H1 (cell line): ENCODE results near the gene DCTN3. TPM values are rescaled to one million over a fixed set of nuclear protein-coding genes. Genes with fewer than 3 reads are reported as not detected.

Experiments
- CTCF ChIA-PET: fragments of 300-600 bp; sonication (Branson Sonifier 250); formaldehyde crosslinking; loops from one replicate; lab custom pipeline; 2021; ENCODE audit not compliant: partially characterized antibody; lab: Charles Lee
- POLR2A ChIA-PET: fragments of 300-600 bp; sonication (Branson Sonifier 250); formaldehyde crosslinking; loops from one replicate; lab custom pipeline; 2021; ENCODE audit warnings: inconsistent platforms; ENCODE audit not compliant: partially characterized antibody; lab: Charles Lee
- DNase-seq, 2 experiments: peaks; one replicate each; pipeline versions ENCODE4 v3.0.0 to v3.0.0-alpha.2; 2010 to 2022; ENCODE audit warnings: low spot score in 2 of 2, low read depth in 1 of 2, mixed read lengths in 1 of 2
- FAIRE-seq: peaks from 2 replicates; lab custom pipeline; 2011; peaks lifted over from hg19 to GRCh38; lab: Jason Lieb, UNC
- H2AFZ ChIP-seq: 2 replicates; pipeline ENCODE4 v1.8.1; 2012; ENCODE audit warnings: low read length, inconsistent platforms
- H2AK5ac ChIP-seq: 2 replicates; pipeline ENCODE4 v1.6.1; 2013; ENCODE audit warnings: low read depth, low read length
- H2BK120ac ChIP-seq: replicated peaks from 2 replicates; pipeline ENCODE3; 2013; ENCODE audit warnings: low read depth, low read length, inconsistent platforms
- H2BK12ac ChIP-seq: 2 replicates; pipeline ENCODE4 v1.6.1; 2013; ENCODE audit warnings: low read depth, low read length
- H2BK15ac ChIP-seq: 2 replicates; pipeline ENCODE4 v1.6.1; 2013; ENCODE audit warnings: low read length
- H2BK20ac ChIP-seq: 2 replicates; pipeline ENCODE4 v1.6.1; 2013; ENCODE audit warnings: low read length
- H2BK5ac ChIP-seq: 2 replicates; pipeline ENCODE4 v1.6.1; 2013; ENCODE audit warnings: low read depth, low read length
- H3K14ac ChIP-seq: 2 replicates; pipeline ENCODE4 v1.6.1; 2013; ENCODE audit warnings: inconsistent platforms; ENCODE audit not compliant: insufficient read length
- H3K18ac ChIP-seq: 2 replicates; pipeline ENCODE4 v1.6.1; 2013; ENCODE audit warnings: low read length; ENCODE audit errors: extremely low read depth
- H3K23ac ChIP-seq: 2 replicates; pipeline ENCODE4 v1.6.1; 2013; ENCODE audit warnings: inconsistent platforms; ENCODE audit not compliant: insufficient read length
- H3K23me2 ChIP-seq: 2 replicates; pipeline ENCODE4 v1.6.1; 2013; ENCODE audit warnings: low read depth, low read length
- H3K27ac ChIP-seq: 2 replicates; pipeline ENCODE4 v1.6.1; 2011; ENCODE audit warnings: low read depth, low read length, inconsistent platforms
- H3K27me3 ChIP-seq, 4 experiments: replicated peaks in 1 of 4; 1 replicate in 1 of 4; 2 replicates in 3 of 4; pipeline versions ENCODE4 v1.6.1 to v1.8.1; 2011 to 2013; ENCODE audit warnings: low read length in 3 of 4, mild to moderate bottlenecking in 3 of 4, inconsistent platforms in 2 of 4, mixed read lengths in 2 of 4, moderate library complexity in 1 of 4; ENCODE audit not compliant: control insufficient read depth in 3 of 4, insufficient read depth in 3 of 4; ENCODE audit errors: extremely low read depth in 1 of 4
- H3K36me3 ChIP-seq, 4 experiments: 2 replicates each; pipeline versions ENCODE4 v1.6.1 to v1.8.1; 2011 to 2013; ENCODE audit warnings: mild to moderate bottlenecking in 4 of 4, low read length in 3 of 4, moderate library complexity in 2 of 4, control low read depth in 1 of 4, inconsistent platforms in 1 of 4; ENCODE audit not compliant: insufficient read depth in 4 of 4, control insufficient read depth in 2 of 4
- H3K4ac ChIP-seq: replicated peaks from 2 replicates; pipeline ENCODE3; 2013; ENCODE audit warnings: low read length, low read depth, mixed read lengths, inconsistent platforms; ENCODE audit not compliant: insufficient read length
- H3K4me1 ChIP-seq, 4 experiments: replicated peaks in 1 of 4; 1 replicate in 1 of 4; 2 replicates in 3 of 4; pipeline versions ENCODE4 v1.6.1 to v1.8.1; 2011 to 2013; ENCODE audit warnings: low read length in 3 of 4, inconsistent platforms in 2 of 4, mixed read lengths in 1 of 4; ENCODE audit not compliant: insufficient read depth in 4 of 4, control insufficient read depth in 3 of 4
- H3K4me2 ChIP-seq, 2 experiments: 2 replicates each; pipeline versions ENCODE4 v1.6.1 to v1.8.1; 2011 to 2013; ENCODE audit warnings: low read depth in 2 of 2, low read length in 2 of 2, control low read depth in 1 of 2, inconsistent platforms in 1 of 2, mild to moderate bottlenecking in 1 of 2; ENCODE audit not compliant: insufficient read depth in 1 of 2
- H3K4me3 ChIP-seq, 4 experiments: fragments of 200-600, 300-600 bp in 1 of 4; sonication (generic), shearing (Covaris generic), sonication (Bioruptor Twin) in 1 of 4; 2 replicates each; pipeline versions ENCODE4 v1.5.1 to v1.8.1; 2011 to 2016; ENCODE audit warnings: low read length in 4 of 4, low read depth in 3 of 4, control low read depth in 2 of 4, inconsistent platforms in 2 of 4, mild to moderate bottlenecking in 2 of 4, mixed read lengths in 1 of 4, moderate library complexity in 1 of 4; ENCODE audit not compliant: insufficient read depth in 2 of 4; ENCODE audit errors: extremely low read depth in 1 of 4
- H3K56ac ChIP-seq: replicated peaks from 2 replicates; pipeline ENCODE3; 2013; ENCODE audit warnings: low read depth, mild to moderate bottlenecking, mixed read lengths, low read length, inconsistent platforms; ENCODE audit not compliant: insufficient read length
- H3K79me1 ChIP-seq: 2 replicates; pipeline ENCODE4 v1.6.1; 2013; ENCODE audit warnings: low read depth, low read length, control low read depth
- H3K79me2 ChIP-seq, 2 experiments: 2 replicates each; pipeline versions ENCODE4 v1.6.1 to v1.8.1; 2012 to 2013; ENCODE audit warnings: low read length in 2 of 2, mild to moderate bottlenecking in 2 of 2, inconsistent platforms in 1 of 2; ENCODE audit not compliant: insufficient read depth in 2 of 2, control insufficient read depth in 1 of 2
- H3K9ac ChIP-seq, 4 experiments: replicated peaks in 1 of 4; 1 replicate in 1 of 4; 2 replicates in 3 of 4; pipeline versions ENCODE4 v1.6.1 to v1.8.1; 2011 to 2013; ENCODE audit warnings: low read depth in 3 of 4, low read length in 3 of 4, control low read depth in 2 of 4, mild to moderate bottlenecking in 2 of 4, moderate library complexity in 2 of 4, inconsistent platforms in 1 of 4; ENCODE audit errors: extremely low read depth in 1 of 4
- H3K9me3 ChIP-seq, 2 experiments: 2 replicates each; pipeline versions ENCODE4 v1.6.1 to v1.8.1; 2012 to 2013; ENCODE audit warnings: mild to moderate bottlenecking in 2 of 2, moderate library complexity in 2 of 2, control low read depth in 1 of 2, inconsistent platforms in 1 of 2, low read depth in 1 of 2, low read length in 1 of 2, mixed read lengths in 1 of 2; ENCODE audit not compliant: insufficient read depth in 2 of 2
- H4K20me1 ChIP-seq, 2 experiments: replicated peaks in 1 of 2; 2 replicates each; pipeline versions ENCODE3 to v1.8.1; 2011 to 2013; ENCODE audit warnings: inconsistent platforms in 2 of 2, low read length in 2 of 2, mild to moderate bottlenecking in 1 of 2; ENCODE audit not compliant: insufficient read depth in 2 of 2, control insufficient read depth in 1 of 2
- H4K5ac ChIP-seq: 2 replicates; pipeline ENCODE4 v1.6.1; 2013; ENCODE audit warnings: low read length, low read depth, mixed read lengths, inconsistent platforms; ENCODE audit not compliant: insufficient read length
- H4K8ac ChIP-seq: 2 replicates; pipeline ENCODE4 v1.8.0; 2013; ENCODE audit warnings: mild to moderate bottlenecking, moderate library complexity, low read length, inconsistent platforms; ENCODE audit not compliant: insufficient read depth; ENCODE audit errors: extremely low read depth
- H4K91ac ChIP-seq: replicated peaks from 2 replicates; pipeline ENCODE3; 2013; ENCODE audit warnings: low read length, mixed read lengths, inconsistent platforms; ENCODE audit not compliant: insufficient read length
- CBX8 ChIP-seq: fragments of 300-800, 300-1000 bp; sonication (generic); IDR thresholded peaks from 2 replicates; pipeline ENCODE4 v1.7.1; 2016; ENCODE audit warnings: low read depth, low read length, borderline replicate concordance
- EZH2 ChIP-seq: fragments of 200-600 bp; sonication (generic); IDR thresholded peaks from 2 replicates; pipeline ENCODE4 v1.7.1; 2012; ENCODE audit warnings: low read depth, mild to moderate bottlenecking, moderate library complexity, low read length, inconsistent platforms; ENCODE audit not compliant: severe bottlenecking
- FOSL1 ChIP-seq: IDR thresholded peaks from 2 replicates; pipeline ENCODE4 v1.6.1; 2011; ENCODE audit warnings: mild to moderate bottlenecking, low read depth, low read length, moderate library complexity; ENCODE audit not compliant: insufficient read depth
- GABPA ChIP-seq: IDR thresholded peaks from 2 replicates; pipeline ENCODE4 v1.6.1; 2011; ENCODE audit warnings: mild to moderate bottlenecking, low read length, moderate library complexity, borderline replicate concordance; ENCODE audit not compliant: insufficient read depth
- HDAC6 ChIP-seq: IDR thresholded peaks from one replicate; pipeline ENCODE4 v1.7.1; 2012; ENCODE audit warnings: low read depth, mild to moderate bottlenecking, inconsistent platforms, low read length, moderate library complexity
- KDM5A ChIP-seq: fragments of 200-600 bp; IDR thresholded peaks from 2 replicates; pipeline ENCODE4 v1.7.1; 2012; ENCODE audit warnings: mild to moderate bottlenecking, low read length, inconsistent platforms, mixed read lengths
- RNF2 ChIP-seq: fragments of 200-900, 300-1000 bp; sonication (generic); IDR thresholded peaks from 2 replicates; pipeline ENCODE4 v1.7.1; 2016; ENCODE audit warnings: borderline replicate concordance, low read depth, mild to moderate bottlenecking, antibody characterized with exemption, low read length; ENCODE audit not compliant: poor library complexity, severe bottlenecking; ENCODE audit errors: missing control alignments
- SRF ChIP-seq: IDR thresholded peaks from 2 replicates; pipeline ENCODE4 v1.6.1; 2011; ENCODE audit warnings: mild to moderate bottlenecking, low read depth, low read length, moderate library complexity
- TAF7 ChIP-seq: optimal IDR thresholded peaks from 2 replicates; pipeline ENCODE3; 2011; ENCODE audit warnings: low read depth, mild to moderate bottlenecking, inconsistent platforms, low read length, moderate library complexity, borderline replicate concordance
- YY1 ChIP-seq: IDR thresholded peaks from 2 replicates; pipeline ENCODE4 v1.6.1; 2011; ENCODE audit warnings: low read depth, mild to moderate bottlenecking, low read length
- WGBS, 2 experiments: shearing (Covaris generic) in 1 of 2; methylation state at CpG; one replicate each; pipeline versions ENCODE4 v1.1.6 to v1.1.7; 2013 to 2015; ENCODE audit warnings: low lambda C conversion rate in 2 of 2, mixed read lengths in 2 of 2, inconsistent platforms in 1 of 2, low coverage in 1 of 2, missing lambda C conversion rate in 1 of 2; ENCODE audit not compliant: insufficient replicate concordance in 2 of 2, insufficient coverage in 1 of 2, insufficient read length in 1 of 2; ENCODE audit errors: extremely low coverage in 1 of 2, missing lambda C conversion rate in 1 of 2; 5-methylcytosine and 5-hydroxymethylcytosine counted together
- polyA plus RNA-seq, 7 experiments: library from polyadenylated mRNA; depleted of rRNA in 3 of 7; stranded (reverse) in 5 of 7; unstranded in 2 of 7; fragments of >200 nt in 5 of 7; fragments of 200-250 nt in 2 of 7; gene quantifications; 1 replicate in 5 of 7; 2 replicates in 1 of 7; 4 replicates in 1 of 7; pipeline versions ENCODE4 v1.2.1 to v1.2.3, GENCODE V29; 2011 to 2013; ENCODE audit warnings: missing spikeins in 2 of 7, mixed read lengths in 2 of 7
- total RNA-seq: library from RNA; stranded (reverse); fragmentation: NEBNext Ultra II Directional; extraction: Animal tissue kit (Norgen Biotek cat#: 25700); gene quantifications from 2 replicates; pipeline ENCODE4 v1.2.1, GENCODE V29; 2021
- TF ChIP-seq, protein P1 (sequence below): IDR thresholded peaks from 2 replicates; pipeline ENCODE4 v1.6.1; 2012; ENCODE audit warnings: inconsistent platforms

Gene DCTN3
- total and polyA plus RNA-seq, 2 of the 8 experiments (the other 6 are each of a cell fraction or from before 2014, with no cell fraction given) = 25.6 to 39.2 TPM

GRCh38 chr9:34658461-34658860, 38.2 kb upstream of the DCTN3 start:
- TF ChIP-seq RNF2 (no peak), GABPA (no peak), EZH2 (no peak), SRF (no peak), FOSL1 (no peak), KDM5A (no peak), YY1 (no peak), CBX8 (no peak), TAF7 (no peak), HDAC6 (no peak)
- TF ChIP-seq, protein P1, sequence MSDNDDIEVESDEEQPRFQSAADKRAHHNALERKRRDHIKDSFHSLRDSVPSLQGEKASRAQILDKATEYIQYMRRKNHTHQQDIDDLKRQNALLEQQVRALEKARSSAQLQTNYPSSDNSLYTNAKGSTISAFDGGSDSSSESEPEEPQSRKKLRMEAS = no peak
- Histone ChIP-seq H3K23me2 (no peaks in the 10 kb centered on the region), H3K18ac (no peak overlapping the region), H3K4me3 (no peak overlapping the region), H2AK5ac (no peak overlapping the region), H4K8ac (no peak overlapping the region), H3K14ac (no peak overlapping the region), H3K27ac (no peak overlapping the region), H2BK15ac (no peak overlapping the region), H4K91ac (no peak overlapping the region), H3K79me2 (no peaks in the 10 kb centered on the region), H2BK20ac (no peak overlapping the region), H3K27me3 (no peaks in the 10 kb centered on the region; a peak in 1 of 7 replicates), H2BK12ac (no peak overlapping the region), H4K20me1 (no peaks in the 10 kb centered on the region), H2BK120ac (no peak overlapping the region), H3K56ac (no peak overlapping the region), H3K9ac (no peak overlapping the region), H3K36me3 (no peaks in the 10 kb centered on the region), H2AFZ (no peak overlapping the region), H3K23ac (no peak overlapping the region), H2BK5ac (no peak overlapping the region), H3K79me1 (no peaks in the 10 kb centered on the region), H4K5ac (no peak overlapping the region), H3K4me1 (peaks cover under 1 to 8% (median 4%) of the 10 kb centered on the region in 4 experiments; a peak in 6 of 7 replicates), H3K4me2 (no peak overlapping the region), H3K9me3 (no peaks in the 10 kb centered on the region), H3K4ac (no peak overlapping the region)
- DNase-seq = no peak
- ChIA-PET POLR2A (interaction anchor here (7.7 to 12.8 kb wide), 2 partner anchors 9 to 24 kb away, joined by 92 to 127 read pairs; partner anchors contain the start of genes ARID3C, GALT, IL11RA and SIGMAR1), CTCF (interaction anchor here (1.0 to 15.2 kb wide), 3 partner anchors 17 to 57 kb away, joined by 3 to 277 read pairs (median 3); partner anchors contain the start of genes GALT and SIGMAR1)
- WGBS, 2 experiments = 89% methylated on average over 14 of the region's 14 CpGs; no CpG with 5 or more reads in 1 of the 2 experiments
- FAIRE-seq = no peak
